Measurements from ENCODE around the gene ISX. TPM values are rescaled to one million over a fixed set of nuclear protein-coding genes. Genes with fewer than 3 reads are reported as not detected.

ISX gene
- total RNA-seq, 1 experiment from 2014 or later, result not detected

DNA sequence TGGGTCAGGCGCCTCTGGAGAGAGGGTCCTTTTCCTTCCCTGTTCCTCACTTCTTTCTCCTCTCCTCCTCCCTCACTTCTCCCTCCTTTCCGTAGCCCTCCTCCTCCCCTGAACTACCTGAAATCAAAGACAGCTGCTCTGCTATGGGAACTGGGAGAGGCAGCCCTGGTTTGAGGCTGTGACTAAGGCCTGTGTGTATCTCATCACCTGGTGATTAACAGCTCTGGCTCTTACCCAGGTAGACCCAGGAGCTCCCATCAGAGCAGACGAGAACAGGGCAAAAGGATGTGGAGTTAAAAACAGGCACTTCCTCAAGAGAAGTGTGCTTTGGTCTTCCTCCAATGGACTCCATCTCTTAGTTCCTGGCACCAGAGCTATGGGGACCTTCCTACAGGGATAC, 5.8 kb downstream of the ISX start:
- TF ChIP-seq, protein P1, sequence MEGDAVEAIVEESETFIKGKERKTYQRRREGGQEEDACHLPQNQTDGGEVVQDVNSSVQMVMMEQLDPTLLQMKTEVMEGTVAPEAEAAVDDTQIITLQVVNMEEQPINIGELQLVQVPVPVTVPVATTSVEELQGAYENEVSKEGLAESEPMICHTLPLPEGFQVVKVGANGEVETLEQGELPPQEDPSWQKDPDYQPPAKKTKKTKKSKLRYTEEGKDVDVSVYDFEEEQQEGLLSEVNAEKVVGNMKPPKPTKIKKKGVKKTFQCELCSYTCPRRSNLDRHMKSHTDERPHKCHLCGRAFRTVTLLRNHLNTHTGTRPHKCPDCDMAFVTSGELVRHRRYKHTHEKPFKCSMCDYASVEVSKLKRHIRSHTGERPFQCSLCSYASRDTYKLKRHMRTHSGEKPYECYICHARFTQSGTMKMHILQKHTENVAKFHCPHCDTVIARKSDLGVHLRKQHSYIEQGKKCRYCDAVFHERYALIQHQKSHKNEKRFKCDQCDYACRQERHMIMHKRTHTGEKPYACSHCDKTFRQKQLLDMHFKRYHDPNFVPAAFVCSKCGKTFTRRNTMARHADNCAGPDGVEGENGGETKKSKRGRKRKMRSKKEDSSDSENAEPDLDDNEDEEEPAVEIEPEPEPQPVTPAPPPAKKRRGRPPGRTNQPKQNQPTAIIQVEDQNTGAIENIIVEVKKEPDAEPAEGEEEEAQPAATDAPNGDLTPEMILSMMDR (conservative IDR thresholded peaks at IDR 0.05; ENCODE audit: low read depth, low read length), result no peak
- TF ChIP-seq EZH2 (IDR thresholded peaks at IDR 0.05; ENCODE audit: borderline replicate concordance, low read depth, low read length, poor library complexity, severe bottlenecking), result no peak
- ChIA-PET POLR2A (ENCODE audit: low non-redundant PET) (no interaction called here), CTCF (no interaction called here)
- BruUV-seq (replicated peaks), result no TSS peak
- Histone ChIP-seq H3K4me1 (ENCODE audit: insufficient read depth, low read length, poor library complexity, severe bottlenecking) (no peaks in the 10 kb centered on the region), H3K9me3 (ENCODE audit: low read depth, low read length, poor library complexity, severe bottlenecking) (no peaks in the 10 kb centered on the region), H3K36me3 (ENCODE audit: insufficient read depth, low read length, poor library complexity, severe bottlenecking) (no peaks in the 10 kb centered on the region), H3K27ac (ENCODE audit: low read depth, low read length, poor library complexity, severe bottlenecking) (no peak overlapping the region), H3K4me3 (ENCODE audit: low read depth, low read length, poor library complexity, severe bottlenecking) (no peak overlapping the region), H3K27me3 (replicated peaks; ENCODE audit: insufficient read depth, low read depth, low read length, poor library complexity) (no peaks in the 10 kb centered on the region)
- intact Hi-C loops (cut with micrococcal nuclease; ENCODE audit: unreplicated experiment), result no loop called here
- DNase-seq (ENCODE audit: low spot score), result no peak

- DNase-seq (ENCODE audit: low spot score), result peak; percentile 40
- no peak overlapping the region for H3K27ac ChIP-seq (ENCODE audit: low read depth, low read length, poor library complexity, severe bottlenecking)
- no peaks in the 10 kb centered on the region for H3K9me3 ChIP-seq (ENCODE audit: low read depth, low read length, poor library complexity, severe bottlenecking)
- intact Hi-C loops (cut with micrococcal nuclease; ENCODE audit: unreplicated experiment), result no loop called here
- no peaks in the 10 kb centered on the region for H3K36me3 ChIP-seq (ENCODE audit: insufficient read depth, low read length, poor library complexity, severe bottlenecking)
- peaks cover 7% of the 10 kb centered on the region for H3K27me3 ChIP-seq (replicated peaks; ENCODE audit: insufficient read depth, low read depth, low read length, poor library complexity)
- CTCF ChIA-PET, result no interaction called here
- no TSS peak for BruUV-seq (replicated peaks)
- POLR2A ChIA-PET (ENCODE audit: low non-redundant PET), result no interaction called here
- no peak overlapping the region for H3K4me3 ChIP-seq (ENCODE audit: low read depth, low read length, poor library complexity, severe bottlenecking)
- TF ChIP-seq EZH2 (IDR thresholded peaks at IDR 0.05; ENCODE audit: borderline replicate concordance, low read depth, low read length, poor library complexity, severe bottlenecking), result no peak
- TF ChIP-seq, protein P1 (conservative IDR thresholded peaks at IDR 0.05; ENCODE audit: low read depth, low read length), result no peak
- no peaks in the 10 kb centered on the region for H3K4me1 ChIP-seq (ENCODE audit: insufficient read depth, low read length, poor library complexity, severe bottlenecking)
These were observed 7.0 kb downstream of the ISX start for GRCh38 chr22:35072925-35073324.

GRCh38 chr22:35074583-35074982, 8.6 kb downstream of the ISX start:
- no peak overlapping the region for H3K4me3 ChIP-seq (ENCODE audit: low read depth, low read length, poor library complexity, severe bottlenecking)
- peaks cover 17% of the 10 kb centered on the region for H3K27me3 ChIP-seq (replicated peaks; ENCODE audit: insufficient read depth, low read depth, low read length, poor library complexity)
- intact Hi-C loops (cut with micrococcal nuclease; ENCODE audit: unreplicated experiment), result no loop called here
- H3K4me1 ChIP-seq (ENCODE audit: insufficient read depth, low read length, poor library complexity, severe bottlenecking), result no peaks in the 10 kb centered on the region
- ChIA-PET POLR2A (ENCODE audit: low non-redundant PET) (no interaction called here), CTCF (no interaction called here)
- no peak overlapping the region for H3K27ac ChIP-seq (ENCODE audit: low read depth, low read length, poor library complexity, severe bottlenecking)
- TF ChIP-seq EZH2 (IDR thresholded peaks at IDR 0.05; ENCODE audit: borderline replicate concordance, low read depth, low read length, poor library complexity, severe bottlenecking), result no peak
- TF ChIP-seq, protein P1 (conservative IDR thresholded peaks at IDR 0.05; ENCODE audit: low read depth, low read length), result no peak
- H3K36me3 ChIP-seq (ENCODE audit: insufficient read depth, low read length, poor library complexity, severe bottlenecking), result no peaks in the 10 kb centered on the region
- no peaks in the 10 kb centered on the region for H3K9me3 ChIP-seq (ENCODE audit: low read depth, low read length, poor library complexity, severe bottlenecking)
- DNase-seq (ENCODE audit: low spot score), result no peak
- no TSS peak for BruUV-seq (replicated peaks)

Data from A673 (cell line).